ENCODE measurements around the gene MCC.

Gene MCC

GRCh38 chr5:113235884-113236283 is 252.4 kb downstream of the MCC start:
- no peak overlapping the region for H3K4me3 ChIP-seq (ENCODE audit: low read depth, low read length)
- DNase-seq (ENCODE audit: low read depth): no peak
- TF ChIP-seq CTCF (IDR thresholded peaks at IDR 0.05; ENCODE audit: low read depth, low read length, missing control alignments): no peak

- no peak overlapping the region for H3K4me3 ChIP-seq (ENCODE audit: low read depth, low read length)
- TF ChIP-seq CTCF (IDR thresholded peaks at IDR 0.05; ENCODE audit: low read depth, low read length, missing control alignments): no peak
- DNase-seq (ENCODE audit: low read depth): no peak
Measured at GRCh38 chr5:113234546-113234945, 253.7 kb downstream of the MCC start.

- TF ChIP-seq CTCF (IDR thresholded peaks at IDR 0.05; ENCODE audit: low read depth, low read length, missing control alignments): no peak
- DNase-seq (ENCODE audit: low read depth): no peak
- no peak overlapping the region for H3K4me3 ChIP-seq (ENCODE audit: low read depth, low read length)
Measured at GRCh38 chr5:113233606-113234005, 254.6 kb downstream of the MCC start.

GRCh38 chr5:113232667-113233066 is 255.6 kb downstream of the MCC start:
- no peak for TF ChIP-seq CTCF (IDR thresholded peaks at IDR 0.05; ENCODE audit: low read depth, low read length, missing control alignments)
- no peak for DNase-seq (ENCODE audit: low read depth)
- no peak overlapping the region for H3K4me3 ChIP-seq (ENCODE audit: low read depth, low read length)

- TF ChIP-seq CTCF (IDR thresholded peaks at IDR 0.05; ENCODE audit: low read depth, low read length, missing control alignments): no peak
- H3K4me3 ChIP-seq (ENCODE audit: low read depth, low read length): no peak overlapping the region
Measured at GRCh38 chr5:113232221-113232620, 256.0 kb downstream of the MCC start.

GRCh38 chr5:113231653-113232000 is 256.6 kb downstream of the MCC start:
- no peak for TF ChIP-seq CTCF (IDR thresholded peaks at IDR 0.05; ENCODE audit: low read depth, low read length, missing control alignments)
- H3K4me3 ChIP-seq (ENCODE audit: low read depth, low read length): no peak overlapping the region
- no peak for DNase-seq (ENCODE audit: low read depth)

More at GRCh38 chr5:113232221-113232620, 256.0 kb downstream of the MCC start:
- DNase-seq (ENCODE audit: low read depth): no peak

- no peak for TF ChIP-seq CTCF (IDR thresholded peaks at IDR 0.05; ENCODE audit: low read depth, low read length, missing control alignments)
- no peak for DNase-seq (ENCODE audit: low read depth)
- H3K4me3 ChIP-seq (ENCODE audit: low read depth, low read length): no peak overlapping the region
Measured at GRCh38 chr5:113230711-113231652, 257.3 kb downstream of the MCC start.
